Kidney tubule cell (primary cell): ENCODE measurements around the gene RHBDD1.
"Not testable (repeated sequence)": the region's sequence is repeated elsewhere in the genome, so short reads cannot be mapped to it uniquely, and the experiment has no call there.

ENCODE experiments used
- DNase-seq: peaks from one replicate; pipeline ENCODE4 v3.0.0-alpha.2; 2018; ENCODE audit warnings: low spot score

RHBDD1 gene

GRCh38 chr2:226799976-226800940 is 35.6 kb upstream of the RHBDD1 start:
- peak; percentile 39 for DNase-seq

- peak; percentile 91 for DNase-seq
Measured at GRCh38 chr2:226800941-226801784, 34.7 kb upstream of the RHBDD1 start.

GRCh38 chr2:226802573-226802972 is 33.3 kb upstream of the RHBDD1 start:
- DNase-seq = peak; percentile 73

- DNase-seq = no peak
Measured at GRCh38 chr2:226803410-226803809, 32.4 kb upstream of the RHBDD1 start.

GRCh38 chr2:226813148-226813701 is 22.6 kb upstream of the RHBDD1 start:
- DNase-seq = no peak

- DNase-seq = no peak
Measured at GRCh38 chr2:226818930-226819329, 16.9 kb upstream of the RHBDD1 start.

GRCh38 chr2:226825056-226825455 is 10.8 kb upstream of the RHBDD1 start:
- DNase-seq = no peak

- no peak for DNase-seq
Measured at GRCh38 chr2:226828191-226828590, 7.7 kb upstream of the RHBDD1 start.

- DNase-seq = no peak
Measured at GRCh38 chr2:226829721-226830631, 5.9 kb upstream of the RHBDD1 start.

GRCh38 chr2:226831266-226831665 is 4.6 kb upstream of the RHBDD1 start:
- no peak for DNase-seq

- no peak for DNase-seq
Measured at GRCh38 chr2:226832061-226832460, 3.8 kb upstream of the RHBDD1 start.

GRCh38 chr2:226834880-226835279 is 974 bp upstream of the RHBDD1 start:
- DNase-seq = not testable (repeated sequence)

- no peak for DNase-seq
Measured at GRCh38 chr2:226835420-226835795, 446 bp upstream of the RHBDD1 start.

GRCh38 chr2:226836548-226836885 is 663 bp downstream of the RHBDD1 start:
- DNase-seq = no peak

GRCh38 chr2:226837334-226837733 is 1.5 kb downstream of the RHBDD1 start:
- DNase-seq = no peak

- no peak for DNase-seq
Measured at GRCh38 chr2:226837787-226838603, 2.1 kb downstream of the RHBDD1 start.

GRCh38 chr2:226838722-226839121 is 2.9 kb downstream of the RHBDD1 start:
- no peak for DNase-seq

GRCh38 chr2:226839161-226839560 is 3.3 kb downstream of the RHBDD1 start:
- no peak for DNase-seq

- no peak for DNase-seq
Measured at GRCh38 chr2:226839951-226840350, 4.1 kb downstream of the RHBDD1 start.

GRCh38 chr2:226843001-226843400 is 7.1 kb downstream of the RHBDD1 start:
- DNase-seq = not testable (repeated sequence)
